Activated naive CD8-positive, alpha-beta T cell treated with anti-CD3 and anti-CD28 coated beads, Interleukin-2, amount 50 U/mL, for 24 hours (primary cell): ENCODE results near the gene RMC1.
"Not testable (repeated sequence)": the region's sequence is repeated elsewhere in the genome, so short reads cannot be mapped to it uniquely, and the experiment has no call there.

Source experiments
- ATAC-seq: fragments of 150-1000 bp; cut with Tn5 transposase; one replicate; pipeline ENCODE4 v1.10.0; 2021
- DNase-seq: peaks from one replicate; pipeline ENCODE4 v3.0.0; 2021
- H3K27ac Mint-ChIP-seq: one replicate; pipeline ENCODE4 v1.8.0; 2021; ENCODE audit warnings: mild to moderate bottlenecking, mixed read lengths
- H3K27me3 Mint-ChIP-seq: one replicate; pipeline ENCODE4 v1.8.0; 2021; ENCODE audit warnings: mixed read lengths
- H3K36me3 Mint-ChIP-seq: one replicate; pipeline ENCODE4 v1.8.0; 2021; ENCODE audit warnings: low read depth, mixed read lengths
- H3K4me1 Mint-ChIP-seq: one replicate; pipeline ENCODE4 v1.8.0; 2021; ENCODE audit warnings: mixed read lengths
- H3K4me3 Mint-ChIP-seq: one replicate; pipeline ENCODE4 v1.8.0; 2021; ENCODE audit warnings: mild to moderate bottlenecking, moderate library complexity, mixed read lengths
- H3K9me3 Mint-ChIP-seq: one replicate; pipeline ENCODE4 v1.8.0; 2021; ENCODE audit warnings: mixed read lengths

RMC1 gene

GRCh38 chr18:23512216-23512615 lies 8.9 kb downstream of the RMC1 start:
- not testable (repeated sequence) for ATAC-seq, H3K27me3 Mint-ChIP-seq, H3K4me3 Mint-ChIP-seq, H3K9me3 Mint-ChIP-seq, DNase-seq
- peaks cover 17% of the 10 kb centered on the region for H3K4me1 Mint-ChIP-seq
- H3K27ac Mint-ChIP-seq: peak overlapping the region; percentile 29
- peaks cover 43% of the 10 kb centered on the region for H3K36me3 Mint-ChIP-seq

- no peaks in the 10 kb centered on the region for H3K9me3 Mint-ChIP-seq
- H3K27ac Mint-ChIP-seq: peak overlapping the region; percentile 29
- ATAC-seq (no peak), DNase-seq (no peak)
- H3K4me3 Mint-ChIP-seq: no peak overlapping the region
- H3K4me1 Mint-ChIP-seq: peaks cover 14% of the 10 kb centered on the region
- peaks cover 47% of the 10 kb centered on the region for H3K36me3 Mint-ChIP-seq
- H3K27me3 Mint-ChIP-seq: no peaks in the 10 kb centered on the region
These were observed 9.3 kb downstream of the RMC1 start for GRCh38 chr18:23512641-23513040.

DNA sequence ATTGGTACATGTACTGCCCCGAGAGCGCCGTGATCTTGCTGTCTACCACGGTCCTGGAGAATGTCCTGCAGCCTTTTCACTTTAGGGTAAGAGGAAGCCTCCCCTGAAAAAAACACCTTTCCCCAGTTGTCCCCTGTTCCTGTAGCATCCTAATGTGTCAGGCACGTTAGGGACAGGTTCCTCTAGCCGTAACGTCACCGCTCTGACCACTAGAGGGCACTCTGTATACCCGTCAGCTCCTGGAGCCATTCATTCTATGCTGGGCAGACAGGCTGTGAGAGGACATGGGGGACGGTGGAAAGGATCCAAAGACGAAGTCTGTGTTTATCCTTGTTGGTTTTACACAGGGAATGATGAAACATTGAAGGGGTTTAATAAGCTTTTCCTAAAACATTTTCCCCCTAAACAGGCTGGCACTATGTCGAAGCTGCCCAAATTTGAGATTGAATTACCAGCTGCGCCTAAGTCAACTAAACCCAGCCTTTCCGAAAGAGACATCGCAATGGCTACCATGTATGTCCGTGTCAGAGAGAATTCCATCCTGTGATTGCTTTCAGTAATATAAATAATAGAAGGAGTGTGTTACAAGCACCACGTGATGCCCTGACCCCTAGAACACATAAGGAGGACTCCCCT lies 12.7 kb downstream of the RMC1 start:
- Mint-ChIP-seq H3K36me3 (peaks cover 44% of the 10 kb centered on the region), H3K27ac (no peak overlapping the region)

GRCh38 chr18:23519734-23520133 lies 16.4 kb downstream of the RMC1 start:
- H3K9me3 Mint-ChIP-seq: no peaks in the 10 kb centered on the region
- no peaks in the 10 kb centered on the region for H3K27me3 Mint-ChIP-seq
- ATAC-seq (no peak), DNase-seq (no peak)
- H3K27ac Mint-ChIP-seq: no peak overlapping the region
- peaks cover 53% of the 10 kb centered on the region for H3K36me3 Mint-ChIP-seq
- H3K4me3 Mint-ChIP-seq: no peak overlapping the region
- peaks cover 8% of the 10 kb centered on the region for H3K4me1 Mint-ChIP-seq

More for the DNA sequence above, 12.7 kb downstream of the RMC1 start:
- no peaks in the 10 kb centered on the region for H3K9me3 Mint-ChIP-seq
- DNase-seq (peak; percentile 73), ATAC-seq (peak; percentile 99)
- peaks cover 12% of the 10 kb centered on the region for H3K4me1 Mint-ChIP-seq
- H3K4me3 Mint-ChIP-seq: no peak overlapping the region
- H3K27me3 Mint-ChIP-seq: no peaks in the 10 kb centered on the region

DNA sequence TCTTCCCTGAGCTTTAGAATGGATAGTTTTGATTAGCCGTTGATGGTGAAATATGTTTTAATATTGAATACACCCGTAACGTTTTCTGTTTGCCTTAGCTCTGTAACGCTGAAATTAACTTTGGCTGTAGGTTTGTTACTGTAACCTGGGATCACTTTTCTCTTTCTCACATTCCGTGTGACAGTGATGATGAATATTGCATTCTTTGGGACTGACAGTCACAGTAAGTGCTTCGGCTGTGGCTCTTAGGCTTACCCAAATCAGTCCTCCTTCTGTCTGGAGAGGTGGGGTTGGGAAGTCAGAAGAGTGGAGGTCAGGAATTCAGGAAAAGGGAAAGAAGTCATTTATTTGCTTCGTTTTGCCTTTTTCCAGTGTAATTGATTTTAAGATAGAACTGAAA lies 18.0 kb downstream of the RMC1 start:
- no peaks in the 10 kb centered on the region for H3K27me3 Mint-ChIP-seq
- ATAC-seq: no peak
- H3K4me1 Mint-ChIP-seq: peaks cover 8% of the 10 kb centered on the region
- H3K4me3 Mint-ChIP-seq: no peak overlapping the region
- H3K27ac Mint-ChIP-seq: no peak overlapping the region
- DNase-seq: no peak
- no peaks in the 10 kb centered on the region for H3K9me3 Mint-ChIP-seq
- H3K36me3 Mint-ChIP-seq: peaks cover 49% of the 10 kb centered on the region

- H3K4me3 Mint-ChIP-seq: no peak overlapping the region
- H3K36me3 Mint-ChIP-seq: peaks cover 52% of the 10 kb centered on the region
- DNase-seq: no peak
- ATAC-seq: no peak
- H3K27ac Mint-ChIP-seq: no peak overlapping the region
- no peaks in the 10 kb centered on the region for H3K9me3 Mint-ChIP-seq
- peaks cover 8% of the 10 kb centered on the region for H3K4me1 Mint-ChIP-seq
- no peaks in the 10 kb centered on the region for H3K27me3 Mint-ChIP-seq
These were observed 18.6 kb downstream of the RMC1 start for GRCh38 chr18:23521907-23522306.

GRCh38 chr18:23523429-23524212 lies 20.3 kb downstream of the RMC1 start:
- H3K4me3 Mint-ChIP-seq: no peak overlapping the region
- H3K4me1 Mint-ChIP-seq: peaks cover 8% of the 10 kb centered on the region
- no peak for DNase-seq
- no peaks in the 10 kb centered on the region for H3K27me3 Mint-ChIP-seq
- peaks cover 52% of the 10 kb centered on the region for H3K36me3 Mint-ChIP-seq
- no peak for ATAC-seq
- no peaks in the 10 kb centered on the region for H3K9me3 Mint-ChIP-seq
- H3K27ac Mint-ChIP-seq: peak overlapping the region; percentile 26

DNA sequence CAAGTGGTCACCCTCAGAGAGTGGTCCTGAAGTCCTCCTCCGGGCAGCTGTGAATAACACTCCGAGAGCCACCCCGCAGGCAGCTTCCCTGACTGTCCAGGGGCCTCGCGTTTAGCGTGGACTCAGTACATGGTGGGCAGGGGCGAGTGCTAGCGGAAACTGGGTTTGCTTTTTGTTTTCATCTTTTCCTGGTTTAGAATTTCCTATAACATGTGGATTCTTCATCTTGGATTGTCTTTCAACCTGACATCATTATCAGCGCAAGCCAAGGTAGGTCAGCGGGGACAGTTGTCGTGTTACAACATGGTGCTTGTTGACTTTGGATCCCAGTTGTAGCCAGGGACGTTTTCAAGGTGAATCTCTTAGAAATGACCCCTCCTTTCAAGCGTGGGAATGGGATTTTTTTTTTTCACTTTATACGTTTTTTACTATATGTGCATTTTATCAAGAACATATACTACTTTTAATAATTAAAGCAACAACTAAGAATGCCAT lies 20.9 kb downstream of the RMC1 start:
- no peak for ATAC-seq
- DNase-seq: no peak
- Mint-ChIP-seq H3K27ac (no peak overlapping the region), H3K4me1 (peaks cover 12% of the 10 kb centered on the region), H3K36me3 (peaks cover 55% of the 10 kb centered on the region), H3K4me3 (no peak overlapping the region), H3K27me3 (no peaks in the 10 kb centered on the region), H3K9me3 (no peaks in the 10 kb centered on the region)

GRCh38 chr18:23526501-23527063 lies 23.3 kb downstream of the RMC1 start:
- ATAC-seq: no peak
- H3K36me3 Mint-ChIP-seq: peaks cover 60% of the 10 kb centered on the region
- DNase-seq: no peak
- no peak overlapping the region for H3K27ac Mint-ChIP-seq
- H3K9me3 Mint-ChIP-seq: no peaks in the 10 kb centered on the region
- no peaks in the 10 kb centered on the region for H3K27me3 Mint-ChIP-seq
- H3K4me1 Mint-ChIP-seq: peaks cover 24% of the 10 kb centered on the region
- no peak overlapping the region for H3K4me3 Mint-ChIP-seq

DNA sequence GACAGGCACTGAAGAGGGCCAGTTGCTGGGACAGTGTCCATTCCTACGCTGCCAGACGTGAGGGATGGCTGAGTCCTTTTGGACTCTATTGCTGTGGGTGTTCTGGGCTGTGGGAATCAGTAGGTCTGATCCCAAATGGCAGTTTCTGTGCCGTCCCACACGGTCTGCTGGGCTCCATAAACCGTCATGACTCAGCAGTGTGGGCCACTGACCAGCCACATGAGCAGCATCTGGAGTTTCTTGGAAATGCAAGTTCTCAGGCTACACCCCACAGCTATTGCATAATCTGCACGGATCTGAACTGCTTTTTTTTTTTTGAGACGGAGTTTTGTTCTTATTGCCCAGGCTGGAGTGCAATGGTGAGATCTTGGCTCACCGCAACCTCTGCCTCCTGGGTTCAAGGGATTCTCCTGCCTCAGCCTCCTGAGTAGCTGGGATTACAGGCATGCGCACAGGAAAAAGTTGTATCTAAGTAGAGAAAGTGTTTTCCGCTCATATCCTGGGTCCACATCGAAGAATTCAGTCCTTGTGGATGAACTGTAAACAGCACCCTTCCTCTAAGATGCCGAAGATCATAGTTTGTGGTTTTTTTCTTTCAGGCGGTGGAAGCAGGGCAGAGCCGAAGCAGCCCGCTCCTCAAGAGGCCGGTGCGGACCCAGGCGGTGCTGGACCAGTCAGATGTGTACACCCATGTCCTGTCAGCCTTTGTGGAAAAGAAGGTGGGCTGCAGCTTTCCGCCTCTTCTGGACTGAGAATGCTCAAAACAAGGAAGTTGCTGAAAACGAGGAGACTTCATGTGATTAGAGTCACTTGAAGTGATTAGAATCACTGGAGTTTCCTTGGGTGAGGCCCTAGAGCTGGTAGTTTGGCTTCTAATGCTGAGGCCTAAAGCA lies 25.5 kb downstream of the RMC1 start:
- no peak for DNase-seq
- Mint-ChIP-seq H3K27me3 (no peaks in the 10 kb centered on the region), H3K36me3 (peaks cover 61% of the 10 kb centered on the region), H3K4me1 (peaks cover 18% of the 10 kb centered on the region), H3K9me3 (no peaks in the 10 kb centered on the region), H3K27ac (peak overlapping the region; percentile 59), H3K4me3 (no peak overlapping the region)
- no peak for ATAC-seq

GRCh38 chr18:23529604-23530003 lies 26.3 kb downstream of the RMC1 start:
- no peak for DNase-seq
- peak; percentile 90 for ATAC-seq
- H3K27me3 Mint-ChIP-seq: no peaks in the 10 kb centered on the region
- H3K9me3 Mint-ChIP-seq: no peaks in the 10 kb centered on the region
- peaks cover 16% of the 10 kb centered on the region for H3K4me1 Mint-ChIP-seq
- peaks cover 61% of the 10 kb centered on the region for H3K36me3 Mint-ChIP-seq
- H3K4me3 Mint-ChIP-seq: no peak overlapping the region
- peak overlapping the region; percentile 59 for H3K27ac Mint-ChIP-seq

GRCh38 chr18:23530195-23530594 lies 26.9 kb downstream of the RMC1 start:
- no peak for ATAC-seq
- Mint-ChIP-seq H3K36me3 (peaks cover 63% of the 10 kb centered on the region), H3K27me3 (no peaks in the 10 kb centered on the region), H3K4me1 (peaks cover 16% of the 10 kb centered on the region), H3K9me3 (no peaks in the 10 kb centered on the region), H3K4me3 (no peak overlapping the region), H3K27ac (peak overlapping the region; percentile 59)
- DNase-seq: no peak

DNA sequence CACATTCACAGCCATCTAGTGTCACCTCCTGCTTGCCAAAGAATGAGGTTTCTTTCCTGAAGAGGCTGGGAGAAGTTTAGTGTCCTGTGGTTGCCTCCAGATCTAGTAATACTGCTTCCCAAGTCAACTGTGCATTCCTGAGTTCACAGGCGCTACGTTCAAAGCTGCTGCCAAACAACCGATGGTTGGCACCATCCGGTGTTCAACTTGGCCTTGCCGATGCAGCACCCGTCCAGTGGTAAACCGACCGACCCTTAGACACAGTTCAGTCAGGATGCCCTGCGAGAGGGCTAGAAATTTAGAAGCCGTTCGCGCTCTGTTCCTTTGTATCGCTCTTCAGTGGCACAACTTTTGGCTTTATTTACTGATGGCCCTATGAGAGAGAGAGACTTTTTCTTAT lies 28.6 kb downstream of the RMC1 start:
- peaks cover 62% of the 10 kb centered on the region for H3K36me3 Mint-ChIP-seq
- ATAC-seq: no peak
- H3K4me3 Mint-ChIP-seq: no peak overlapping the region
- no peak overlapping the region for H3K27ac Mint-ChIP-seq
- peaks cover 16% of the 10 kb centered on the region for H3K4me1 Mint-ChIP-seq
- no peaks in the 10 kb centered on the region for H3K9me3 Mint-ChIP-seq
- no peak for DNase-seq
- H3K27me3 Mint-ChIP-seq: no peaks in the 10 kb centered on the region

GRCh38 chr18:23532848-23533247 lies 29.5 kb downstream of the RMC1 start:
- H3K9me3 Mint-ChIP-seq: no peaks in the 10 kb centered on the region
- peaks cover 16% of the 10 kb centered on the region for H3K4me1 Mint-ChIP-seq
- H3K36me3 Mint-ChIP-seq: peaks cover 62% of the 10 kb centered on the region
- H3K27me3 Mint-ChIP-seq: no peaks in the 10 kb centered on the region
- DNase-seq (no peak), ATAC-seq (no peak)
- no peak overlapping the region for H3K4me3 Mint-ChIP-seq
- H3K27ac Mint-ChIP-seq: no peak overlapping the region
